SK-N-SH treated with all-trans-retinoic acid at 6 μM for 48 hours (cell line): Measurements from ENCODE around the gene CACNB4.

Source experiments
- PATZ1 ChIP-seq: fragments of 250-450 bp; sonication (Bioruptor Pico); IDR thresholded peaks from 2 replicates; pipeline ENCODE4 v1.8.0; 2020; ENCODE audit warnings: mild to moderate bottlenecking, moderate library complexity, borderline replicate concordance
- PPARA ChIP-seq: fragments of 250-450 bp; sonication (Bioruptor Pico); IDR thresholded peaks from 2 replicates; pipeline ENCODE4 v1.5.0; 2020; ENCODE audit warnings: mild to moderate bottlenecking, borderline replicate concordance
- RARB ChIP-seq: fragments of 250-450 bp; sonication (Bioruptor Pico); IDR thresholded peaks from 2 replicates; pipeline ENCODE4 v1.8.0; 2021; ENCODE audit warnings: mild to moderate bottlenecking, moderate library complexity
- TCF4 ChIP-seq: fragments of 250-450 bp; sonication (Bioruptor Pico); IDR thresholded peaks from 2 replicates; pipeline ENCODE4 v1.8.0; 2021; ENCODE audit warnings: mild to moderate bottlenecking, moderate library complexity, borderline replicate concordance
- TOX ChIP-seq: fragments of 250-450 bp; sonication (Bioruptor Pico); IDR thresholded peaks from 2 replicates; pipeline ENCODE4 v1.8.0; 2021; ENCODE audit warnings: mild to moderate bottlenecking, moderate library complexity, borderline replicate concordance
- ZNF565 ChIP-seq: fragments of 450-650 bp; formaldehyde crosslinking; conservative IDR thresholded peaks from 2 replicates; pipeline ENCODE4 v1.5.0; 2020; ENCODE audit warnings: low read depth, mild to moderate bottlenecking, moderate library complexity
- ZNF70 ChIP-seq: fragments of 450-650 bp; formaldehyde crosslinking; IDR thresholded peaks from 2 replicates; pipeline ENCODE4 v1.5.0; 2020; ENCODE audit warnings: mild to moderate bottlenecking, moderate library complexity

- no peak for TF ChIP-seq ZNF70 (CRISPR knock-in tag)
- no peak for TF ChIP-seq PATZ1 (CRISPR knock-in tag)
- TF ChIP-seq PPARA (CRISPR knock-in tag): no peak
- no peak for TF ChIP-seq ZNF565 (CRISPR knock-in tag)
- no peak for TF ChIP-seq TCF4 (CRISPR knock-in tag)
- TF ChIP-seq RARB: no peak
- TF ChIP-seq TOX: no peak
Measured at GRCh38 chr2:152012697-152013096, 86.1 kb downstream of the CACNB4 start.
